NCI-H1436 (cell line): ENCODE results near the gene KCNIP4.
"Not testable (repeated sequence)": the region's sequence is repeated elsewhere in the genome, so short reads cannot be mapped to it uniquely, and the experiment has no call there.

Experiments
- DNase-seq: peaks from one replicate; lab custom pipeline; 2025; lab: John Stamatoyannopoulos, UW

KCNIP4 gene

DNA sequence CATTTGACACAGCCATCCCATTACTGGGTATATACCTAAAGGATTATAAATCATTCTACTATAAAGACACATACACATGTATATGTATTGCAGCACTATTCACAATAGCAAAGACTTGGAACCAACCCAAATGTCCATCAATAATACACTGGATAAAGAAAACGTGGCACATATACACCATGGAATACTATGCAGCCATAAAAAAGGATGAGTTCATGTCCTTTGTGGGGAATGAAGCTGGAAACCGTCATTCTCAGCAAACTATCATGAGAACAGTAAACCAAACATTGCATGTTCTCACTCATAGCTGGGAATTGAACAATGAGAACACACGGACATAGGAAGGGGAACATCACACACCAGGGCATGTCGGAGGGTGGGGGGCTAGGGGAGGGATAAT lies 1202.6 kb downstream of the KCNIP4 start:
- DNase-seq, result not testable (repeated sequence)

DNA sequence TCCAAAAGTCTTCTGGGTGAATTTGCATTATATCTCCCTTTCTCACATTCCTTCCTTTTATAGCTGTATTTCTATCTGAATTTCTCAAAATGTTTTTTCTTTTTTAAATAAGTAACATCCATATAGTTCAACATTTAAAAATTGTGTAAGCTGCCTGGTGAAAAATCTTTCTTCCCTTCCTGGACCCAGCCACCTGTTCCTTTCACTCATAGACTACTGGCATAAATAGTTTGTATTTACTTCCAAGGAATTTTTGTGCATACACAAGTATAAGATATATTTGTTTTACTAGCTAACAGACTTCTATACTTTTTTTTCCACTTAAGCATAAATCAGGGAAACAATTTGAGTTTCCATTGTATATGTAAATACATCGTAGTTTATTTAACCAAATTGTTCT lies 1212.6 kb downstream of the KCNIP4 start:
- no peak for DNase-seq

DNA sequence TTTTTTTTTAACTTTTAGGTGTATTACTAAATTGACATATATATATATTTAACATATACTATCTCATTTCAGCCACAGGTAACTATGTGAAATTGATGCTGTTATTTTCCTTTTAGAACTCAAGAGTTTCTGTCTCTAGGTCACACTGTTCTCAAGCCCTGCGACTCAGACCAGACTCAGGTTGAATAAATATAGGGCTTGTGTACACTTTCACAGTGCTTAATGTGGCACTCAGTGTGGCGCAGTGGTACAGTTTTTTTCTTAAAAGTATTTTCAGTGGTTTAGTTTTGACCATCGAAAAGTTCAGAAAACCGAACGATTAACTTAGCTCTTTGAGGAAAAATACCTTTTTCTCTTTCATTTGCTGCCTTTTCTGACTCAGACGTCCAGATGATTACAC lies 1223.7 kb downstream of the KCNIP4 start:
- no peak for DNase-seq

DNA sequence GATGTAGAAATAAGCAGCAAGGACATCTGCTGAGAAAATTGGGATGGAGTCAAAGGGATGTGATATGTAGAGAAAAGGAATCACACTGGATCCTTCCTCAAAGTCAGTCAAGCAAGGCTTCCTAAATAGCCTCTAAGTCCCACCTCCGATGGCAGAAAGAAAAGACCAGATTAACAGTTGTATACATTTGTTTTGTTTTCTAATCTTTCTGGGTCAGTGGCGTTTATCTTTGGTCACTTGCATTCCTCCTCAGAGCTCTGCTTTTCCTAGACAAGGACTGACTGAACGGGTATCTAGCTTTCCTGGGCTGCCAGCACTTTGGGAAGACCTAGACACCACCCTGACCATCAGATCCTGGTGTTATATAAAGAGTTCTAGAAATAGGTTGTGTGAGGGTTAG lies 1225.1 kb downstream of the KCNIP4 start:
- DNase-seq, result no peak

DNA sequence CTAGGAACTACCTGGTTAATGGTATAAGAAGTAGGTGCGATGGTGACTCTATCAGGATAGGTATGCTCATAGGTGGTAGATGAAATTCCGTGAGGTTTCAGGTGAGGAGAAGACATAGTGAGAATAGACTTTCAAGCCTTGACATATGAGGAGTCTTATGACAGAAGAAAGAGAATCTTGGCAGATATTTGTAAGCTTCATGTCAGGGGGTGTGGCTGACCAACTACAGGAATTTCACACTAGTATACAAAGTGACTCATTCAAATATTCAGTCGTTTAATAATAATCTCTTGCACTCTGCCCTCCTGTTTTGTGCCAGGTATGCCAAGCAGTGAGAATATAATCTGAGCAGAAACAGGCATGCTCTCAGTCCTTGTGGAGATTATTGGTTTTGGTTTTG lies 1225.6 kb downstream of the KCNIP4 start:
- DNase-seq, result no peak

DNA sequence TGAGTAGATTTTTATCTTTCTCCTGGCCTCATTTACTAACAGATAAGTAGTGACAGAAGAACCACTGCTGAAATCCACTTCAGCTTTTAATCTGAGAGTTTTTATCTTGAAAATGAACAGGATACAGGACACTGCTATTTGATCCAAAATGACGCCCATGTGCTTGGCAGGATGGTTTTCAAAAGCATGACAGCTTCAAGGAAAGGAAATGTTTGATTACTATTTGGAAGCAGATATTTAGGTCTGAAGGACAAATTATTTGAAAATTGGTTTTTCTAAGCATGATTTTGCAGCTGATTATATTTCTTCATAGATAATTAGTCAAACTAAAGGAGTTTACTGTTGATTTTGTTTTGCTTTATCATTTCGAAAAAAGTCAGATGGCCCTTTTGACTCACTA lies 1237.2 kb downstream of the KCNIP4 start:
- no peak for DNase-seq

DNA sequence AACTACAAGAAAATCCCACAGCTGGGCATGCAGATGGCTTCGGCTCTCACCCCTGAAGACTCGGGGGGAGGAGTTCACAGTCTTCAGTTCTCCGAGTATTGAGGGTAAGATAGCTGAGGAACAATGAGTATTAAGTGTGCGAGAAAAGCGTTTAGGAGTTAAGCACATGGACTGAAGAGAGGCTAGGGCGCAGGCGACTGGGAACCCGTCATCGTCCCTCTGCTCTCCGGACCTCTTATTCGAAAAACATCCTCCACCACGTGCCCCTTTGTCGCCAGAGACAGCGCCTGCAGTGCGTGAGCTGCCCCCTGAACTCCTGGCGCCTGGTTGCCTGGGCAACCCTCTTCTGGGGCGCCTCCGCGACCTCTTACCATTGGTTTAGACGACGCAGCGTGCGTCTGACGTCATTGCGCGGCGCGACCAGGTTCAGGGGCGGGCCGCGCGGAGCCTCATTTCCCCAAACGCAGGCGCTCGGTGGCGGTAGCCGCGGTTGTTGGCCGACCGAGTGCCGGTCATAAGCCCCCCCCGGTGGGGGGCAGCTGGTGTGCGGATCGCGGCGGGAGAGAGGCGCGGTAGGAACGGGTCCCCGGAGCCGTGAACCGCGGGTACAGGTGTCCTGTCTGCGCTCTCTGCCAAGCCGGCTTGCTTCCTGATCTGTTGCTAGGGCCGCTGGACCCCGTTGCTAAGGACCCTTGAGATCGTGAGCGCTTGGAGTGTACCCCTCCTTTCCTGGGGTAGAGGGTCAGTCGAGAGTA lies 1248.4 kb downstream of the KCNIP4 start, which contains the start of gene PACRGL:
Gene PACRGL, plus strand, starts transcription at position 452 of the 755 bp plus-strand sequence. CDS start 4,024 bp downstream, outside the sequence.
- peak; percentile 82 for DNase-seq

DNA sequence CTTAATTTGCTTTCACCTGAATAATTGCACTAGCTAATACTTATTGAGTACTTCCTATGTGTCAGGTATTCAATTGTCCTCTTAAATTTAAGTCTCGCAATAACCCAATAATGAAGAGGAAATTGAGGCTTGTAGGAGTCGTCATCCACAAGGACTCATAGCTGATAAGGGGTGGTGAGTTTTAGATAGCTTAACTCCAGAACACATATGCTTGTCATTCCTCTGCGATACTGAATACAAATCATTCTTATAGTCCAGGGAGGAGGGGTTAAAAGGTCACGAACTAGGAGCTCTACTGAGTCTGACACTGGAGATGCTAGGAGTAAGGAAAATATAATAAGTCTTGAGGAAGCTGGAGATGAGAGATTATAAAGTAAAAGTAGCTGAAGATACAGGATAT lies 1249.8 kb downstream of the KCNIP4 start:
- DNase-seq, result no peak

DNA sequence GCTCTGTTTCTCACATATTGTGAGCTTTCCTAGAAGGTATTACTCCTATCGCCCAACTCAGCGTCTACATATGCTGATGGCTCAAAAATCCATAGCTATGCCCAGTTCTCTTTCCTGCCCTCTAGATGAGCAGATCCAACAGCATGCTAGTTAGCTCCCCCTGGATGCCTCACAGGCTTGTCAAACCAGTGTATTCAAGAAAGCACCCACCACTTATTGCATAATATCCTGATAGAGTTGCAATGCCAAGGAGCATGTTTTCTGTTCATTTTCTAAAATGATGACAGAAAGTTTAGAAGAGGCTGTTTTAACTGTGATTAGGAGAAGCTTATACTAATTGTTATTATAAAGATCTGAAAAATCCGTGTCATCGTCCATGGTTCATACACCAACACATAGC lies 1250.2 kb downstream of the KCNIP4 start:
- DNase-seq, result no peak

DNA sequence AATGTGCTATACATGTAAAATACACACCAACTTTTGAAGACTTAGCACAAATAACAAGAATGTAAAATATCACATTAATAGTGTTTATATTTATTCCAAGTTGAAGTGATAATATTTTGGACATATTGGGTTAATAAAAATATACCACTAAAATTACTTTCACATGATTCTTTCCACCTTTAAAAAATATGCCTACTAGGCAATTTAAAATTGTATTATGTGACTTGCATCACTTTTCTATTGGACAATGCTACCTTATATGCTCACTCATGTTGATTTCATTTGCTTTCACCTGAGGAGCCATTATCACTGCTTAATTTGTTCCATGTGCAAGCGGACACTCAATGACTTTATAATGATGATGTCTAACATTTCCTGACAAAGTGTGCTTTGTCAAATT lies 1251.8 kb downstream of the KCNIP4 start:
- no peak for DNase-seq

DNA sequence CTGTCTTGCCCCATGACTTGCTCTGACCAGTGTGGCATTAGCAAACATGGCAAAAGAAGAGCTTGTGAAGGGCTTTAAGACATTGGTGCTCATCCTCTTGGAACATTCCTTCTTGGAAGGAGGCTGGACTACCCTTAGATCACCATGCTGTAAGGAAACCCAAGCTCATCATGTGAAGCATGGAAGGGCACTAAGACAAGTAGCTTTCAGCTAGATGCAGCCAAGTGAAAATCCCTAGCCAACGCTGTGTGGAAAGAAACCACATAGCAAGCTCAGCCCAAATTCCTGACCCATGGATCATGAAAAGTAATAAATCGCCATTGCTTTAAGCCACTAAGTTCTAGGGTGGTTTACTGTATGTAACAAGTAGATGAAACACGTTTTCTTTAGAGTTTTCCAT lies 1260.7 kb downstream of the KCNIP4 start:
- DNase-seq, result no peak

DNA sequence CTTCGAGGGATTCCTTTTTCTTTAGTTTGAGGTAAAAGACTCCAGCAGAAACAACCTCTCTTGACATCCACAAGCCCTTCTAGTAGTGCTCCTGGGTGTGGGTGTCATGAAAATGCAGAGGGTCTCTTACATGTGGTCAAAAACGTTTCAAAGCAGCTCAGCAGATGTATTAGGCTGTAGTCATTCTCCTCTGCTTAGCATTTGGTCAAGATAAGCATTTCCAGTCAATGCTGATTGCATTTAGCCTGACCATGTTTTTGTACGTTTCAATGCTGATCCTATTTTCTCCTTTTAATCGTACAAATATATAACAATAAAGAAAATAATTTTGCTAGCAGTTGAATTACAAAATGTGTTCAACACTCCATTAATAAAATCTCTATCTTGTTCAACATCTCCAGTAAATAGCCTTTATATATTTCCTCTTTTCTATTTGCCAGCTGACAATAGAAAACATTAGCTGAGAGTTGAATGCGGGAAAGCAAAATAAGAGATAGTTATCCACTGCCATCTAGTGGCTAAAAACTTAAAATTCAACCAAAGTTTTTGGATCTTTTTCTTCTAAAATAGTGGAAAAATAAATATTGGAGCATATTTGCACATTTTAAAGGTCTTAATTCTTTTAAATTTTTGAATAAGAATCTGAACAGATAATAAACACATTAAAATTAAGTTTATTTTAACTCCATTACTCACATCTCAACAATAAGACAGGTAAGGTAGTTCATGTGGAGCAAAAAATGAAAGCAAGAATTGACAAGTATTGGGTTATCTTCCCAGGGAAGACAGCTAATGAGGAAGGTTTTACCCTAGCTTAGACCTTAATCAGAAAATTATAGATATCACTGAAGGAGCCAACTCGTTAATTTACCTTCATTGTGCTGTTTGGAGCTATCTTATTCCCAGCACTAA lies 1263.5 kb downstream of the KCNIP4 start:
- no peak for DNase-seq

DNA sequence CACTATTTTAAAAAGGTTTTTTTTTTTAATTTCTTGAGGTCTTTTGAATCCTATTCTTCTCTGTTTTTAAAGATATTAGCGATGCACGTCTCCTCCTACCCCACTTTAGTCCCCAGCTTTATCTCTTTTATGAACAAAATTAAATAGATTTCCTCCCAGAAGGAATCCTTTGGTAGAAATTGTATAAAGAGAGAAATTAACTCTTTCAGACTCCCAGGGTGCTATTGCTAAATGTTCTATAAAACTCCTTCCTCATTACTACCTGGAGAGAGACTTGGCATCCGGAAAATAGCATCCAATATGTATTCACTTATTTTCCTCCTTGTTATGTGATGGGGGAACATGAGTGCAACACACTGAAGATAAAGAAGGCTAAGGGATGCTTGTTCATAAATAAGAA lies 1264.8 kb downstream of the KCNIP4 start:
- DNase-seq, result no peak

DNA sequence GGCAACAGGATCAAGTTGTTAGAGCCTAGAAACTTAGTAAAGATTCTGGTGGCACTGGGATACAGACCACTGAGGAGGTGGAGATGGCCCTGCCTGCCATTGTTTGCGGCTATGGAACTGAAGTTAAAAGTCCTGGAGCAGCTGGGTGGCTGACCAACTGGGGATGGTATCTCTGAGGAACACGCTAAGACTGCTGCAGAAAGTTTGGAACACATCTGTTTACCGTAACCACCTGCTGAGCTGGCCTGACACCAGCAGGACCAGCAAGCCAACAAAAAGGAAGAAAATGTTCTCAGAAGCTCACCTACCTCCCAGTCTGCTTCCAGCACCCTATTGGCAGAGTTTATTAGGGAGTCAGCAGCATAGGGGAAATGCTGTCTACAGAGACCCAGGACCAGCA lies 1265.7 kb downstream of the KCNIP4 start:
- no peak for DNase-seq

DNA sequence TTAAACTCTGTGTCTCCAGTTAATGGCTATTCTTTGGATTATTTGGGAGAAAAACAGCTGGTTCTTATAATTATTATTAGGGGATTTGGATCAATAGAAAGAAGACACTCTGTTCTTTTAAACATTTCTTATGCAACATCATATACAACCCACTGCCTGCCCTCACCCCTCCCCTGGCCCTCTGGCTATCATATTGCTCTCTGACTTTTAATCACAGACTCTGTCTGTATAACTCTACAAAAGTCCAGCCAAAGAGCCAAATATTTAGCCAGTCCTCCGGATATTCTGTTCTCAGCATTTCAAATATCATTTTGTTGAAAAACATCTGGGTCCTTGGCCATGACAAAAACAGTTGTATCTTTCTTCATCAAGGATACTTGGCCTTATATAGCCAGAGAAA lies 1267.3 kb downstream of the KCNIP4 start:
- no peak for DNase-seq

DNA sequence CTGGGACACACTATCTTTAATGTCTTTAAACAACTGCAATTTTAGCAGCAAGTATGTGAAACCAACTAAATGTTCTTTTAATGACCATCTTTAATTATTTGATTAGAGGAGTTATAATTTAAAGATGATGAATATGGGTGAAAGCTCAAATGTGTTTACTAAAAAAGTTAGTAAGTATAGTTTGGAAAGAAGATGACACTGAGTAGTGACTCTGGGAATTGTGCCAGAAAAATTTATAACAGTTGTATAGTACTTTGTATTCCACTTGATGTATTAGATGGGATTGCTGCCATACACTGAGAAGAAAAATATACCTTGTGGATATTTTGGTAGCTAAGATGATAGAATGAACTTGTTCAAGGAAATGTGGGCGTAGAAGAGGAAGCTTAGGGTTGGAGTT lies 1267.8 kb downstream of the KCNIP4 start:
- DNase-seq, result no peak

DNA sequence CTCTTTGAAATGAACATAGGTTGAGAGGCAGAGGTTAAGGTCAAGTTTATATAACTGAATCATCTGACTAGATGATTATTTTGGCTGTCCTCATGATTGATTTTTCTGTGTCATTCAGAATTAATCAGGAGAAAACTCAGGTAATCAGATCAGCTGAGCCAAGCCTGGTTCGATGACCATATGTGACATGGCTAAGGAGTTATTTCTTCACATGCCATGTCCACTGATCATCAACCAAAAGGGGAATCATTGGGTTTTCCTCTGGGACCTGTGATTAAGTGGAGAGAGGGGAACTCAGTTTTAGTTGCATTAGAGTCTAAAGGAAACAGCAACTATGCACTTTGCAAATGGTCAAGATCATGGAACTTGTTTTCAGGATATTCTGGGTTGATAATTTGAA lies 1268.6 kb downstream of the KCNIP4 start:
- DNase-seq, result no peak
